Measurements from ENCODE around the gene CCDC6.

DNA sequence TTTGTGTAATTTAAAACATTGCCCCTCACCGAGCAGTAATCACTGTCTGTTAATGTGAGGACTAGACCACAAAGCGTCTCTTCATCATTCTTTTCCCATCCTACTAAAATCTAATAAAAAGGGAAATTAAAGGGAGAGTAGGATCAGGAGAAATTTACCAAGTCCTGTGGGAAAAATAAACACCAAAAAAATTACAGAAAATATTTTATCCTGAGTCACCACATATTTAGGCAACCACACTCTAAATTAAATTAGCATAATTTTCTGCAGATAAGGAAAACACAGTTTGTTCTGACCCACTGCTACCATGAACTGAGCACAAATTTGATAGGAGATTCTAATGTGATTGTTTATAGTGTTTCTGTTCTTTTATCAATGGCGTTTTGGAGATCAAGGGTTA, 49.3 kb downstream of the CCDC6 start:
- TF ChIP-seq POLR2A (IDR thresholded peaks at IDR 0.05), result no peak
- TF ChIP-seq, protein P1, sequence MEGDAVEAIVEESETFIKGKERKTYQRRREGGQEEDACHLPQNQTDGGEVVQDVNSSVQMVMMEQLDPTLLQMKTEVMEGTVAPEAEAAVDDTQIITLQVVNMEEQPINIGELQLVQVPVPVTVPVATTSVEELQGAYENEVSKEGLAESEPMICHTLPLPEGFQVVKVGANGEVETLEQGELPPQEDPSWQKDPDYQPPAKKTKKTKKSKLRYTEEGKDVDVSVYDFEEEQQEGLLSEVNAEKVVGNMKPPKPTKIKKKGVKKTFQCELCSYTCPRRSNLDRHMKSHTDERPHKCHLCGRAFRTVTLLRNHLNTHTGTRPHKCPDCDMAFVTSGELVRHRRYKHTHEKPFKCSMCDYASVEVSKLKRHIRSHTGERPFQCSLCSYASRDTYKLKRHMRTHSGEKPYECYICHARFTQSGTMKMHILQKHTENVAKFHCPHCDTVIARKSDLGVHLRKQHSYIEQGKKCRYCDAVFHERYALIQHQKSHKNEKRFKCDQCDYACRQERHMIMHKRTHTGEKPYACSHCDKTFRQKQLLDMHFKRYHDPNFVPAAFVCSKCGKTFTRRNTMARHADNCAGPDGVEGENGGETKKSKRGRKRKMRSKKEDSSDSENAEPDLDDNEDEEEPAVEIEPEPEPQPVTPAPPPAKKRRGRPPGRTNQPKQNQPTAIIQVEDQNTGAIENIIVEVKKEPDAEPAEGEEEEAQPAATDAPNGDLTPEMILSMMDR (IDR thresholded peaks at IDR 0.05), result no peak

Data from testis (tissue), 2 donors.